ENCODE data around the gene JUP.

Gene JUP

DNA sequence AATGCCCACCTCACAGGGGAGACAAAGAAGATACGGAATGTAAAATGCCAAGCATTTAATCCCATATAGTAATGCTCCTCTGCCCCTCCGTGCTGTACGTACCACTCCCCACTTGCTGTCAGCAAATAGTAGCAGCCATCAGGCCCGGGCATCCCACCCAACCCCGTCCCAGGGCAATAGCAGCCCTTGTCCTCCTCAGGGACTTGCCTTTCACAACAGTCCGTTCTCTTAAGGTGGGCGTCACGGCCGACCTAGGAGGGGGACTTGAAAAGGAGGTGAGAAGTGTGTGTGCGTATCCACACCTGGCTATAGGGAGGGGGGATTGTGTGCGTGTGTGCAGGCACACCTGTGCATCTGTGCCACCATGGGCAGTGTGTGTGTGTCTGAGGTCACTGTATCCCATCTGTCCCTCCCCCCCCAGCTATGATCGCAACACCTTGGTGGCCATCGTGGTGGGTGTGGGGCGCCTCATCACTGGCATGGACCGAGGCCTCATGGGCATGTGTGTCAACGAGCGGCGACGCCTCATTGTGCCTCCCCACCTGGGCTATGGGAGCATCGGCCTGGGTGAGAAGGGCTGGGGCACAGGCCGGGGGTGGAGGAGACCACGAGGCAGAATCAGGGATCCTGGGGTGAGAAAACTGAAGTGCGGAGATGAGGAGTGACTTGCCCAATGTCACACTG is 30.3 kb upstream of the JUP start:
- TF ChIP-seq SIN3A (IDR thresholded peaks at IDR 0.05; ENCODE audit: borderline replicate concordance, insufficient read depth, low read length) (no peak), TAF1 (IDR thresholded peaks at IDR 0.05; ENCODE audit: borderline replicate concordance, insufficient read depth, low read length) (no peak), POLR2AphosphoS5 (IDR thresholded peaks at IDR 0.05; ENCODE audit: low read depth, low read length) (no peak), FOXP2 (optimal IDR thresholded peaks at IDR 0.05; ENCODE audit: borderline replicate concordance, extremely low read depth, extremely low read length, insufficient read depth) (no peak)
- TF ChIP-seq, protein P1, sequence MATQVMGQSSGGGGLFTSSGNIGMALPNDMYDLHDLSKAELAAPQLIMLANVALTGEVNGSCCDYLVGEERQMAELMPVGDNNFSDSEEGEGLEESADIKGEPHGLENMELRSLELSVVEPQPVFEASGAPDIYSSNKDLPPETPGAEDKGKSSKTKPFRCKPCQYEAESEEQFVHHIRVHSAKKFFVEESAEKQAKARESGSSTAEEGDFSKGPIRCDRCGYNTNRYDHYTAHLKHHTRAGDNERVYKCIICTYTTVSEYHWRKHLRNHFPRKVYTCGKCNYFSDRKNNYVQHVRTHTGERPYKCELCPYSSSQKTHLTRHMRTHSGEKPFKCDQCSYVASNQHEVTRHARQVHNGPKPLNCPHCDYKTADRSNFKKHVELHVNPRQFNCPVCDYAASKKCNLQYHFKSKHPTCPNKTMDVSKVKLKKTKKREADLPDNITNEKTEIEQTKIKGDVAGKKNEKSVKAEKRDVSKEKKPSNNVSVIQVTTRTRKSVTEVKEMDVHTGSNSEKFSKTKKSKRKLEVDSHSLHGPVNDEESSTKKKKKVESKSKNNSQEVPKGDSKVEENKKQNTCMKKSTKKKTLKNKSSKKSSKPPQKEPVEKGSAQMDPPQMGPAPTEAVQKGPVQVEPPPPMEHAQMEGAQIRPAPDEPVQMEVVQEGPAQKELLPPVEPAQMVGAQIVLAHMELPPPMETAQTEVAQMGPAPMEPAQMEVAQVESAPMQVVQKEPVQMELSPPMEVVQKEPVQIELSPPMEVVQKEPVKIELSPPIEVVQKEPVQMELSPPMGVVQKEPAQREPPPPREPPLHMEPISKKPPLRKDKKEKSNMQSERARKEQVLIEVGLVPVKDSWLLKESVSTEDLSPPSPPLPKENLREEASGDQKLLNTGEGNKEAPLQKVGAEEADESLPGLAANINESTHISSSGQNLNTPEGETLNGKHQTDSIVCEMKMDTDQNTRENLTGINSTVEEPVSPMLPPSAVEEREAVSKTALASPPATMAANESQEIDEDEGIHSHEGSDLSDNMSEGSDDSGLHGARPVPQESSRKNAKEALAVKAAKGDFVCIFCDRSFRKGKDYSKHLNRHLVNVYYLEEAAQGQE (IDR thresholded peaks at IDR 0.05; ENCODE audit: insufficient read depth in 1 of 2, low read depth in 2 of 2, low read length in 2 of 2) = no peak

DNA sequence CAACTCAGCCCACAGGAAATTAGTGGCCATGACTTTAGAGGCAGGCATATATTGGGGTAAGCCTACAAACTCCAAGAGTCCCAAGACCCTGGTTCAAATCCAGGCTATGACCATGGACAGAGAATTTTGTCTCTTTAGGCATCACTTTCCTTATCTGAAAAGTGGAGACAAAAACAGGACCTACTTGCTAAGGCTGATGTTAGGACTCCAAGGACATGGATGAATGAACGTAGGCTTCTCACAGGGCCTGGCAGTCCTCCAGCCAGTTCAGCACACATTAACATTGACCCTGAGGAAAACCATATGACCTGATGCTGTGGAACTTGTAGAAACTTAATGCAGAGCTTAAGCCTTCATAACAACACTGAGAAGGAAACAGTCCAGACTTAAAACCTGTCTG is 27.7 kb upstream of the JUP start:
- TF ChIP-seq, protein P1 (IDR thresholded peaks at IDR 0.05; ENCODE audit: insufficient read depth in 1 of 2, low read depth in 2 of 2, low read length in 2 of 2) = peak; percentile 20 to 55; a peak in 2 of 4 replicates
- no peak for TF ChIP-seq FOXP2 (optimal IDR thresholded peaks at IDR 0.05; ENCODE audit: borderline replicate concordance, extremely low read depth, extremely low read length, insufficient read depth)

DNA sequence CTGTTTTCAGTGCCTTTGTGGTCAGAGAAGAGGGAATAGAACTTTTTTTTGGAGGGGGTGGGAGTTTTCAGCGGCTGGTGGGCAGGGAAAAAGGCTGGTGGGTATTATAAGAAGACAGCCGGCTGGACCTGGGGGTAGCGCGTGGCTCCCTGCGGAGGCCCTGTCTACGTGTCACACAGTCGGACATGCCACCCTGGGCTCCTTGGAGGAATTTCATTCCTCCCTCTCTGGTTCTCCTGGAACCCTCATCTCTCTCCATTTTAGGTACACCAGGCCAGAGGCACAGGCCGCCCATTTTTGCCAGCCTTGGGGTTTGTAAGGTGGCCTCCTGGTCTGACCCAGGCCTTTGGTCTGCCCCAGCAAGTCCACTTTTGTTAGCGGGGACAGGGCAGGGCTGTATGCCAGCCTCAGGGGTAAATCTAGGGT is 27.2 kb upstream of the JUP start:
- no peak for TF ChIP-seq POLR2AphosphoS5 (IDR thresholded peaks at IDR 0.05; ENCODE audit: low read depth, low read length)
- TF ChIP-seq SIN3A (IDR thresholded peaks at IDR 0.05; ENCODE audit: borderline replicate concordance, insufficient read depth, low read length) = no peak
- no peak for TF ChIP-seq FOXP2 (optimal IDR thresholded peaks at IDR 0.05; ENCODE audit: borderline replicate concordance, extremely low read depth, extremely low read length, insufficient read depth)
- no peak for TF ChIP-seq TAF1 (IDR thresholded peaks at IDR 0.05; ENCODE audit: borderline replicate concordance, insufficient read depth, low read length)
- TF ChIP-seq, protein P1 (IDR thresholded peaks at IDR 0.05; ENCODE audit: insufficient read depth in 1 of 2, low read depth in 2 of 2, low read length in 2 of 2) = no peak

- TF ChIP-seq, protein P1 (IDR thresholded peaks at IDR 0.05; ENCODE audit: insufficient read depth in 1 of 2, low read depth in 2 of 2, low read length in 2 of 2) = no peak
- TF ChIP-seq SIN3A (IDR thresholded peaks at IDR 0.05; ENCODE audit: borderline replicate concordance, insufficient read depth, low read length) = no peak
- no peak for TF ChIP-seq POLR2AphosphoS5 (IDR thresholded peaks at IDR 0.05; ENCODE audit: low read depth, low read length)
- no peak for TF ChIP-seq FOXP2 (optimal IDR thresholded peaks at IDR 0.05; ENCODE audit: borderline replicate concordance, extremely low read depth, extremely low read length, insufficient read depth)
- no peak for TF ChIP-seq TAF1 (IDR thresholded peaks at IDR 0.05; ENCODE audit: borderline replicate concordance, insufficient read depth, low read length)
These were observed 26.7 kb upstream of the JUP start for GRCh38 chr17:41813152-41813680.

Measured in PFSK-1 (cell line).